GM12878 (cell line): ENCODE measurements around the gene NXPE2. TPM values are rescaled to one million over a fixed set of nuclear protein-coding genes. Genes with fewer than 3 reads are reported as not detected.

ENCODE experiments used
- ATAC-seq: fragments of 200-7000 bp; cut with Tn5 transposase; 3 replicates; pipeline ENCODE4 v1.9.1; 2020; ENCODE audit warnings: mild to moderate bottlenecking, moderate library complexity
- BruUV-seq: library from RNA; stranded (reverse); fragments of 400-500 nt; replicated peaks from 2 replicates; lab custom pipeline; 2021; lab: Mats Ljungman, UMichigan
- CTCF ChIA-PET: fragments of 300-600 bp; sonication (Branson Sonifier 250); formaldehyde crosslinking; extraction: SDS; loops from one replicate; lab custom pipeline; 2021; ENCODE audit warnings: inconsistent platforms; lab: Yijun Ruan, JAX
- POLR2A ChIA-PET: fragments of 350-600 bp; formaldehyde crosslinking; extraction: SDS; loops from one replicate; lab custom pipeline; 2021; ENCODE audit warnings: inconsistent platforms; lab: Charles Lee
- RAD21 ChIA-PET: fragments of 300-600 bp; sonication (Branson Sonifier 250); formaldehyde crosslinking; loops from one replicate; lab custom pipeline; 2023; ENCODE audit warnings: antibody characterized with exemption; ENCODE audit not compliant: unreplicated experiment; lab: Charles Lee
- SMC1A ChIA-PET: fragments of 300-600 bp; sonication (Branson Sonifier 250); formaldehyde crosslinking; loops from one replicate; lab custom pipeline; 2023; ENCODE audit not compliant: unreplicated experiment, uncharacterized antibody; lab: Charles Lee
- DNase-seq: peaks from one replicate; pipeline ENCODE4 v3.0.0-alpha.2; 2011; ENCODE audit warnings: low read depth, low spot score
- FAIRE-seq: peaks from 3 replicates; lab custom pipeline; 2011; peaks lifted over from hg19 to GRCh38; lab: Jason Lieb, UNC
- H2AFZ ChIP-seq: 2 replicates; pipeline ENCODE4 v1.6.0; 2011; ENCODE audit warnings: low read depth, low read length, control low read depth; ENCODE audit not compliant: control insufficient read depth
- H3K27ac ChIP-seq: 2 replicates; pipeline ENCODE4 v1.5.1; 2011; ENCODE audit warnings: control low read depth; ENCODE audit not compliant: control insufficient read depth, insufficient read depth
- H3K27me3 ChIP-seq, 2 experiments: replicated peaks in 1 of 2; 2 replicates each; pipeline versions ENCODE4 v1.6.0 to v1.6.1; 2011; ENCODE audit warnings: low read length in 1 of 2; ENCODE audit not compliant: control insufficient read depth in 2 of 2, insufficient read depth in 2 of 2
- H3K36me3 ChIP-seq, 2 experiments: 2 replicates each; pipeline ENCODE4 v1.5.1; 2011; ENCODE audit warnings: low read length in 1 of 2; ENCODE audit not compliant: control insufficient read depth in 2 of 2, insufficient read depth in 2 of 2
- H3K4me1 ChIP-seq: 2 replicates; pipeline ENCODE4 v1.6.1; 2011; ENCODE audit warnings: mild to moderate bottlenecking, low read length, moderate library complexity, mixed read lengths; ENCODE audit not compliant: control insufficient read depth, insufficient read depth
- H3K4me2 ChIP-seq: 2 replicates; pipeline ENCODE4 v1.6.0; 2011; ENCODE audit warnings: control low read depth; ENCODE audit not compliant: control insufficient read depth, insufficient read depth
- H3K4me3 ChIP-seq: fragments of 200-600 bp; sonication (generic); 2 replicates; pipeline ENCODE4 v1.5.1; 2016
- H3K79me2 ChIP-seq: 2 replicates; pipeline ENCODE4 v1.6.0; 2011; ENCODE audit warnings: low read length; ENCODE audit not compliant: control insufficient read depth, insufficient read depth
- H3K9ac ChIP-seq: 2 replicates; pipeline ENCODE4 v1.8.0; 2011; ENCODE audit warnings: low read length, control low read depth, mixed read lengths; ENCODE audit not compliant: control insufficient read depth, insufficient read depth
- H3K9me3 ChIP-seq: replicated peaks from 3 replicates; pipeline ENCODE4 v1.5.1; 2011; ENCODE audit warnings: mild to moderate bottlenecking, low read length; ENCODE audit not compliant: control insufficient read depth, insufficient read depth
- H4K20me1 ChIP-seq: 2 replicates; pipeline ENCODE4 v1.6.0; 2011; ENCODE audit not compliant: control insufficient read depth, insufficient read depth
- CHD2 ChIP-seq: IDR thresholded peaks from 2 replicates; pipeline ENCODE4 v1.6.1; 2011; ENCODE audit warnings: low read depth, low read length, improper control_type of control experiment, borderline replicate concordance
- JUND ChIP-seq: IDR thresholded peaks from 2 replicates; pipeline ENCODE4 v1.6.1; 2012; ENCODE audit warnings: low read depth, mild to moderate bottlenecking, low read length, improper control_type of control experiment, moderate library complexity
- MEF2A ChIP-seq: IDR thresholded peaks from 2 replicates; pipeline ENCODE4 v1.6.1; 2011; ENCODE audit warnings: low read depth, mild to moderate bottlenecking, low read length, moderate library complexity; ENCODE audit not compliant: insufficient read depth
- NFYB ChIP-seq: IDR thresholded peaks from 2 replicates; pipeline ENCODE4 v1.6.1; 2011; ENCODE audit warnings: low read depth, mild to moderate bottlenecking, low read length, improper control_type of control experiment, moderate library complexity; ENCODE audit not compliant: insufficient read depth
- RAD21 ChIP-seq: IDR thresholded peaks from 2 replicates; pipeline ENCODE4 v1.6.1; 2011; ENCODE audit warnings: mild to moderate bottlenecking, low read depth, low read length, moderate library complexity; ENCODE audit not compliant: insufficient read depth
- RCOR1 ChIP-seq: conservative IDR thresholded peaks from 2 replicates; pipeline ENCODE4 v1.6.1; 2012; ENCODE audit warnings: low read depth, low read length, improper control_type of control experiment
- USF2 ChIP-seq: IDR thresholded peaks from 2 replicates; pipeline ENCODE4 v1.6.1; 2011; ENCODE audit warnings: low read depth, low read length, improper control_type of control experiment, borderline replicate concordance
- WGBS: methylation state at CpG from one replicate; pipeline ENCODE4 v1.1.6; 2016; ENCODE audit warnings: low lambda C conversion rate; ENCODE audit not compliant: insufficient replicate concordance, insufficient coverage; ENCODE audit errors: missing lambda C conversion rate; 5-methylcytosine and 5-hydroxymethylcytosine counted together
- in situ Hi-C: fragments of 300-500 bp; cut with MboI; formaldehyde crosslinking; loops from 9 replicates; pipeline ENCODE4 v1.14.3; 2018; ENCODE audit warnings: mixed read lengths
- intact Hi-C: fragments of 100-400 bp; cut with micrococcal nuclease; formaldehyde crosslinking; loops from one replicate; pipeline ENCODE4 v1.14.2; 2022; ENCODE audit not compliant: unreplicated experiment
- polyA plus RNA-seq, 11 experiments: library from polyadenylated mRNA; depleted of rRNA in 4 of 11; unstranded in 6 of 11; stranded (reverse) in 5 of 11; fragments of >200 nt; fragmentation: Nextera tagmentation in 4 of 11; fragmentation: Illumina TruSeq in 1 of 11; extraction: Ambion mirVana in 4 of 11; extraction: Trizol in 1 of 11; gene quantifications; 1 replicate in 1 of 11; 2 replicates in 10 of 11; pipeline versions ENCODE4 v1.2.1 to v1.2.3, GENCODE V29; 2011 to 2016; ENCODE audit warnings: inconsistent platforms in 2 of 11, missing spikeins in 2 of 11, low read depth in 1 of 11
- total RNA-seq, 4 experiments: library from RNA; depleted of rRNA in 3 of 4; stranded (reverse); fragments of >200 nt in 3 of 4; fragmentation: Illumina TruSeq in 1 of 4; extraction: Trizol in 1 of 4; gene quantifications; 2 replicates each; pipeline versions ENCODE4 v1.2.1 to v1.2.3, GENCODE V29; 2013 to 2021

NXPE2 gene
- total and polyA plus RNA-seq, 10 of the 15 experiments (the other 5 are each of a cell fraction or from before 2014, with no cell fraction given): not detected

GRCh38 chr11:114650661-114651060 lies 27.7 kb upstream of the NXPE2 start:
- ATAC-seq (no peak), DNase-seq (no peak), FAIRE-seq (no peak)
- no peak overlapping the region for H3K27ac ChIP-seq
- no peaks in the 10 kb centered on the region for H3K79me2 ChIP-seq
- SMC1A ChIA-PET: interaction anchor here (0.7 kb wide), 1 partner anchor 90 kb away, joined by 3 read pairs; no protein-coding TSS in a partner anchor
- CTCF ChIA-PET: no interaction called here
- H3K4me1 ChIP-seq: no peaks in the 10 kb centered on the region
- RAD21 ChIA-PET: no interaction called here
- H3K4me2 ChIP-seq: no peak overlapping the region
- BruUV-seq: no TSS peak
- no peak overlapping the region for H2AFZ ChIP-seq
- peaks cover 19% of the 10 kb centered on the region; the same call in 2 of the 3 replicates for H3K9me3 ChIP-seq
- no peak overlapping the region for H3K9ac ChIP-seq
- TF ChIP-seq RAD21 (no peak), USF2 (no peak), RCOR1 (no peak), CHD2 (no peak)
- H3K4me3 ChIP-seq: no peak overlapping the region
- H3K36me3 ChIP-seq: no peaks in the 10 kb centered on the region
- H3K27me3 ChIP-seq: peaks cover 0 to 2% of the 10 kb centered on the region in 2 experiments; a peak in 2 of 4 replicates
- no peaks in the 10 kb centered on the region for H4K20me1 ChIP-seq
- WGBS: 22% methylated on average over 3 of the region's 3 CpGs
- in situ Hi-C loops: no loop called here
- POLR2A ChIA-PET: no interaction called here
- intact Hi-C loops: no loop called here

DNA sequence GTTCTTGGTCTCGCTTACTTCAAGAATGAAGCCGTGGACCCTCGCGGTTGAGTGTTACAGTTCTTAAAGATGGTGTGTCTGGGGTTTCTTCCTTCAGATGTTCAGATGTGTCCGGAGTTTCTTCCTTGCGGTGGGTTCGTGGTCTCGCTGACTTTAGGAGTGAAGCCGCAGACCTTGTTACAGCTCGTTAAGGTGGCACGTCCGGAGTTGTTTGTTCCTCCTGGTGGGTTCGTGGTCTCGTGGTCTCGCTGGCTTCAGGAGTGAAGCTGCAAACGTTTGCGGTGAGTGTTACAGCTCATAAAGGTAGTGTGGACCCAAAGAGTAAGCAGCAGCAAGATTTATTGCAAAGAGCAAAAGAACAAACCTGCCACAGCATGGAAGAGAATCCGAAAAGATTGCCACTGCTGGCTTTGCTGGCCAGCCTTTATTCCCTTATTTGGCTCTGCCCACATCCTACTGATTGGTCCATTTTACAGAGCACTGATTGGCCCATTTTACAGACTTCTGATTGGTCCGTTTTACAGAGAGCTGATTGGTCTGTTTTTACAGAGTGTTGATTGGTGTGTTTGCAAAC lies 27.1 kb upstream of the NXPE2 start:
- FAIRE-seq (no peak), DNase-seq (no peak), ATAC-seq (no peak)
- ChIA-PET SMC1A (interaction anchor here (0.7 kb wide), 1 partner anchor 90 kb away, joined by 3 read pairs; no protein-coding TSS in a partner anchor), RAD21 (no interaction called here), CTCF (no interaction called here), POLR2A (no interaction called here)
- intact Hi-C loops (no loop called here), in situ Hi-C loops (no loop called here)
- Histone ChIP-seq H3K4me3 (no peak overlapping the region), H3K36me3 (no peaks in the 10 kb centered on the region), H3K27me3 (peaks cover 0 to 2% of the 10 kb centered on the region in 2 experiments; a peak in 2 of 4 replicates), H3K4me2 (no peak overlapping the region), H3K79me2 (no peaks in the 10 kb centered on the region), H2AFZ (no peak overlapping the region), H4K20me1 (no peaks in the 10 kb centered on the region), H3K27ac (no peak overlapping the region), H3K4me1 (no peaks in the 10 kb centered on the region), H3K9me3 (peaks cover 19% of the 10 kb centered on the region; the same call in 2 of the 3 replicates), H3K9ac (no peak overlapping the region)
- BruUV-seq: no TSS peak
- TF ChIP-seq JUND (no peak), MEF2A (no peak), NFYB (peak; percentile 35; the same call in 1 of the 2 replicates)
- 53% methylated on average over 19 of the region's 19 CpGs for WGBS
